Measurements from ENCODE around the gene PCYT2.

GRCh38 chr17:81915331-81915730 is 4.1 kb upstream of the PCYT2 start:
- TF ChIP-seq, protein P1, sequence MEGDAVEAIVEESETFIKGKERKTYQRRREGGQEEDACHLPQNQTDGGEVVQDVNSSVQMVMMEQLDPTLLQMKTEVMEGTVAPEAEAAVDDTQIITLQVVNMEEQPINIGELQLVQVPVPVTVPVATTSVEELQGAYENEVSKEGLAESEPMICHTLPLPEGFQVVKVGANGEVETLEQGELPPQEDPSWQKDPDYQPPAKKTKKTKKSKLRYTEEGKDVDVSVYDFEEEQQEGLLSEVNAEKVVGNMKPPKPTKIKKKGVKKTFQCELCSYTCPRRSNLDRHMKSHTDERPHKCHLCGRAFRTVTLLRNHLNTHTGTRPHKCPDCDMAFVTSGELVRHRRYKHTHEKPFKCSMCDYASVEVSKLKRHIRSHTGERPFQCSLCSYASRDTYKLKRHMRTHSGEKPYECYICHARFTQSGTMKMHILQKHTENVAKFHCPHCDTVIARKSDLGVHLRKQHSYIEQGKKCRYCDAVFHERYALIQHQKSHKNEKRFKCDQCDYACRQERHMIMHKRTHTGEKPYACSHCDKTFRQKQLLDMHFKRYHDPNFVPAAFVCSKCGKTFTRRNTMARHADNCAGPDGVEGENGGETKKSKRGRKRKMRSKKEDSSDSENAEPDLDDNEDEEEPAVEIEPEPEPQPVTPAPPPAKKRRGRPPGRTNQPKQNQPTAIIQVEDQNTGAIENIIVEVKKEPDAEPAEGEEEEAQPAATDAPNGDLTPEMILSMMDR (IDR thresholded peaks at IDR 0.05): no peak
- TF ChIP-seq EZH2 (IDR thresholded peaks at IDR 0.05): no peak

All from neural progenitor cell (in vitro differentiated cells).